ENCODE data around the gene ANKUB1. TPM values are rescaled to one million over a fixed set of nuclear protein-coding genes. Genes with fewer than 3 reads are reported as not detected.

The ANKUB1 gene
- total RNA-seq, 1 donor from 2014 or later, result not detected

- Histone ChIP-seq H3K27me3 (no peaks in the 10 kb centered on the region), H3K36me3 (no peaks in the 10 kb centered on the region), H3K4me1 (peaks cover 2 to 3% of the 10 kb centered on the region in 2 donors), H3K4me3 (no peak overlapping the region), H3K9me3 (peaks cover 0 to 19% of the 10 kb centered on the region in 2 donors), H3K27ac (no peak overlapping the region)
- DNase-seq (ENCODE audit: low spot score in 2 of 2), result no peak
- TF ChIP-seq CTCF (IDR thresholded peaks at IDR 0.05), result no peak
- intact Hi-C loops (cut with DNase I), result no loop called here
These were observed 71.4 kb downstream of the ANKUB1 start for GRCh38 chr3:149720918-149721317.

- peaks cover 2 to 3% of the 10 kb centered on the region in 2 donors for H3K4me1 ChIP-seq
- TF ChIP-seq CTCF (IDR thresholded peaks at IDR 0.05), result peak; percentile 51 to 73 (median 69)
- DNase-seq (ENCODE audit: low spot score in 2 of 2), result peak in 1 of 2 donors; percentile 83
- no peaks in the 10 kb centered on the region for H3K36me3 ChIP-seq
- no peaks in the 10 kb centered on the region for H3K27me3 ChIP-seq
- H3K9me3 ChIP-seq, result peaks cover 0 to 19% of the 10 kb centered on the region in 2 donors
- intact Hi-C loops (cut with DNase I), result loop anchor here (1.0 to 5.0 kb wide), 5 partner anchors 60 to 223 kb away; partner anchors contain the start of gene WWTR1
- peak overlapping the region in 1 of 2 donors; percentile 16 for H3K4me3 ChIP-seq
- no peak overlapping the region for H3K27ac ChIP-seq
These were observed 74.8 kb downstream of the ANKUB1 start for GRCh38 chr3:149717391-149718056.

GRCh38 chr3:149716984-149717383 lies 75.4 kb downstream of the ANKUB1 start:
- Histone ChIP-seq H3K27ac (no peak overlapping the region), H3K4me1 (peaks cover 2 to 3% of the 10 kb centered on the region in 2 donors), H3K36me3 (no peaks in the 10 kb centered on the region), H3K9me3 (peaks cover 0 to 14% of the 10 kb centered on the region in 2 donors), H3K4me3 (peak overlapping the region in 1 of 2 donors; percentile 16), H3K27me3 (no peaks in the 10 kb centered on the region)
- no peak for TF ChIP-seq CTCF (IDR thresholded peaks at IDR 0.05)
- intact Hi-C loops (cut with DNase I), result loop anchor here (1.0 to 5.0 kb wide), 5 partner anchors 60 to 223 kb away; partner anchors contain the start of gene WWTR1
- no peak for DNase-seq (ENCODE audit: low spot score in 2 of 2)

- H3K9me3 ChIP-seq, result no peaks in the 10 kb centered on the region
- DNase-seq (ENCODE audit: low spot score in 2 of 2), result no peak
- H3K27ac ChIP-seq, result no peak overlapping the region
- TF ChIP-seq CTCF (IDR thresholded peaks at IDR 0.05), result no peak
- H3K27me3 ChIP-seq, result no peaks in the 10 kb centered on the region
- H3K36me3 ChIP-seq, result no peaks in the 10 kb centered on the region
- H3K4me3 ChIP-seq, result no peak overlapping the region
- peaks cover 2 to 3% of the 10 kb centered on the region in 2 donors for H3K4me1 ChIP-seq
- intact Hi-C loops (cut with DNase I), result loop anchor here (5.0 kb wide), 2 partner anchors 58 to 148 kb away; partner anchors contain the start of gene WWTR1
These were observed 77.1 kb downstream of the ANKUB1 start for GRCh38 chr3:149715247-149715646.

GRCh38 chr3:149713730-149714654 lies 78.4 kb downstream of the ANKUB1 start:
- Histone ChIP-seq H3K4me3 (no peak overlapping the region), H3K36me3 (no peaks in the 10 kb centered on the region), H3K27me3 (no peaks in the 10 kb centered on the region), H3K9me3 (no peaks in the 10 kb centered on the region), H3K4me1 (peaks cover 2 to 3% of the 10 kb centered on the region in 2 donors), H3K27ac (no peak overlapping the region)
- no peak for TF ChIP-seq CTCF (IDR thresholded peaks at IDR 0.05)
- no peak for DNase-seq (ENCODE audit: low spot score in 2 of 2)
- intact Hi-C loops (cut with DNase I), result no loop called here

Other genes starting within 250 kb of the ANKUB1 start
- 282 TPM for gene WWTR1, start 134.5 kb downstream of the ANKUB1 start, total RNA-seq
- 39.6 TPM for gene COMMD2, start 40.1 kb downstream of the ANKUB1 start, total RNA-seq
- 69.3 TPM for gene RNF13, start 20.7 kb upstream of the ANKUB1 start, total RNA-seq
- 19.3 TPM for gene PFN2, start 178.3 kb upstream of the ANKUB1 start, total RNA-seq

Data from ascending aorta (tissue), 2 donors.